Liver (tissue), 9 donors: Measurements from ENCODE around the gene SFMBT2. TPM values are rescaled to one million over a fixed set of nuclear protein-coding genes. Genes with fewer than 3 reads are reported as not detected.

Source experiments
- DNase-seq: peaks from one replicate; pipeline ENCODE4 v3.0.0-alpha.2; 2017; ENCODE audit warnings: low spot score
- H3K27ac ChIP-seq, 2 donors: one replicate each; pipeline ENCODE4 v1.7.0; 2013; ENCODE audit warnings: inconsistent platforms in 2 of 2, low read length in 2 of 2, control low read depth in 1 of 2, low read depth in 1 of 2, mild to moderate bottlenecking in 1 of 2
- H3K27me3 ChIP-seq, 4 donors: one replicate each; pipeline versions ENCODE4 v1.6.1 to v1.7.0; 2013; ENCODE audit warnings: low read length in 3 of 4, inconsistent platforms in 1 of 4, mild to moderate bottlenecking in 1 of 4, moderate library complexity in 1 of 4; ENCODE audit not compliant: control insufficient read depth in 4 of 4, insufficient read depth in 4 of 4
- H3K36me3 ChIP-seq, 4 donors: one replicate each; pipeline versions ENCODE4 v1.6.1 to v1.7.0; 2013; ENCODE audit warnings: low read length in 3 of 4, mild to moderate bottlenecking in 3 of 4, low read depth in 1 of 4, moderate library complexity in 1 of 4; ENCODE audit not compliant: control insufficient read depth in 4 of 4, insufficient read depth in 3 of 4
- H3K4me1 ChIP-seq, 4 donors: one replicate each; pipeline versions ENCODE4 v1.6.1 to v1.7.0; 2013; ENCODE audit warnings: low read length in 3 of 4, mild to moderate bottlenecking in 3 of 4, moderate library complexity in 1 of 4; ENCODE audit not compliant: control insufficient read depth in 4 of 4, insufficient read depth in 4 of 4
- H3K4me3 ChIP-seq, 3 donors: one replicate each; pipeline versions ENCODE4 v1.6.1 to v1.7.0; 2013; ENCODE audit warnings: low read length in 3 of 3, control low read depth in 1 of 3, low read depth in 1 of 3, mild to moderate bottlenecking in 1 of 3
- H3K9ac ChIP-seq, 2 donors: one replicate each; pipeline ENCODE4 v1.7.0; 2013; ENCODE audit warnings: low read length in 2 of 2, mild to moderate bottlenecking in 2 of 2, moderate library complexity in 2 of 2, control low read depth in 1 of 2, low read depth in 1 of 2
- H3K9me3 ChIP-seq, 4 donors: one replicate each; pipeline versions ENCODE4 v1.6.1 to v1.7.0; 2013; ENCODE audit warnings: low read length in 3 of 4; ENCODE audit not compliant: control insufficient read depth in 4 of 4
- ATF3 ChIP-seq: IDR thresholded peaks from 2 replicates; pipeline ENCODE4 v1.6.1; 2016; ENCODE audit warnings: antibody characterized with exemption
- CTCF ChIP-seq: fragments of 150-350 bp; IDR thresholded peaks from 2 replicates; pipeline ENCODE4 v1.5.1; 2017; ENCODE audit warnings: improper control_type of control experiment, low read depth, low read length; ENCODE audit not compliant: missing input control
- EGR1 ChIP-seq, 2 donors: IDR thresholded peaks; 2 replicates each; pipeline ENCODE4 v1.6.1; 2016 to 2018; ENCODE audit warnings: antibody characterized with exemption in 2 of 2, low read depth in 2 of 2
- FOXA2 ChIP-seq: IDR thresholded peaks from 2 replicates; pipeline ENCODE4 v1.6.1; 2016; ENCODE audit warnings: antibody characterized with exemption
- MAX ChIP-seq: IDR thresholded peaks from 2 replicates; pipeline ENCODE4 v1.6.1; 2016; ENCODE audit warnings: antibody characterized with exemption
- NR2F2 ChIP-seq: IDR thresholded peaks from 2 replicates; pipeline ENCODE4 v1.6.1; 2016; ENCODE audit warnings: antibody characterized with exemption
- RAD21 ChIP-seq, 2 donors: IDR thresholded peaks; 2 replicates each; pipeline ENCODE4 v1.6.1; 2016; ENCODE audit warnings: antibody characterized with exemption in 2 of 2, mild to moderate bottlenecking in 2 of 2
- REST ChIP-seq: IDR thresholded peaks from 2 replicates; pipeline ENCODE4 v1.6.1; 2016; ENCODE audit warnings: antibody characterized with exemption, mild to moderate bottlenecking
- RXRA ChIP-seq, 2 donors: IDR thresholded peaks; 2 replicates each; pipeline ENCODE4 v1.6.1; 2017 to 2018; ENCODE audit warnings: antibody characterized with exemption in 2 of 2, mild to moderate bottlenecking in 1 of 2
- YY1 ChIP-seq: IDR thresholded peaks from 2 replicates; pipeline ENCODE4 v1.6.1; 2016; ENCODE audit warnings: antibody characterized with exemption, mild to moderate bottlenecking
- WGBS: extraction: QIAGEN DNeasy Blood & Tissue Kit; methylation state at CpG from one replicate; pipeline ENCODE4 v1.1.7; 2013; 5-methylcytosine and 5-hydroxymethylcytosine counted together
- polyA plus RNA-seq, 2 donors: library from polyadenylated mRNA; stranded (reverse) in 1 of 2; unstranded in 1 of 2; fragments of 200-250 nt in 1 of 2; fragments of >200 nt in 1 of 2; fragmentation: Nextera tagmentation in 1 of 2; extraction: Ambion mirVana in 1 of 2; gene quantifications; one replicate each; pipeline versions ENCODE4 v1.2.1 to v1.2.3, GENCODE V29; 2013 to 2015
- total RNA-seq, 2 donors: library from RNA; depleted of rRNA; stranded (reverse); fragments of >200 nt; gene quantifications; one replicate each; pipeline ENCODE4 v1.2.3, GENCODE V29; 2014
- donor health status: healthy.
- donor health status: healthy.
- donor health status: healthy.
- donor health status: healthy.
- donor health status: healthy.

Gene SFMBT2
- total and polyA plus RNA-seq, 4 donors = 0.46 to 2.8 (median 1.5) TPM

GRCh38 chr10:7380704-7381241 is 30.1 kb downstream of the SFMBT2 start (continued):
- TF ChIP-seq CTCF = no peak
- TF ChIP-seq NR2F2 = no peak
- TF ChIP-seq ATF3 = no peak
- no peak for TF ChIP-seq EGR1 (IDR thresholded peaks at IDR 0.05; ENCODE audit: low read depth in 2 of 2)

GRCh38 chr10:7378602-7379403 is 32.0 kb downstream of the SFMBT2 start:
- no peak for DNase-seq
- no peak for TF ChIP-seq FOXA2
- no peak for TF ChIP-seq YY1
- TF ChIP-seq ATF3 = no peak
- no peak for TF ChIP-seq RAD21 (IDR thresholded peaks at IDR 0.05)
- TF ChIP-seq RXRA (IDR thresholded peaks at IDR 0.05) = no peak
- no peak for TF ChIP-seq EGR1 (IDR thresholded peaks at IDR 0.05; ENCODE audit: low read depth in 2 of 2)
- TF ChIP-seq REST = no peak
- no peak for TF ChIP-seq MAX
- no peak for TF ChIP-seq CTCF
- H3K36me3 ChIP-seq = no peaks in the 10 kb centered on the region
- no peaks in the 10 kb centered on the region for H3K4me1 ChIP-seq
- no peaks in the 10 kb centered on the region for H3K27me3 ChIP-seq
- no peaks in the 10 kb centered on the region for H3K9me3 ChIP-seq
- H3K4me3 ChIP-seq = no peak overlapping the region
- 91% methylated on average over 8 of the region's 8 CpGs for WGBS
- no peak overlapping the region for H3K27ac ChIP-seq
- no peak overlapping the region for H3K9ac ChIP-seq
